Posterior cingulate gyrus (tissue), 11 donors: ENCODE data around the gene ABT1.

Experiments used
- DNase-seq, 10 donors: peaks; one replicate each; pipeline versions ENCODE4 v3.0.0 to v3.0.0-alpha.2; 2020 to 2021; ENCODE audit warnings: mixed read lengths in 3 of 10
- intact Hi-C: fragments of 100-400 bp; cut with DNase I; formaldehyde crosslinking; loops from one replicate; pipeline ENCODE4 v1.15.1; 2023

ABT1 gene

DNA sequence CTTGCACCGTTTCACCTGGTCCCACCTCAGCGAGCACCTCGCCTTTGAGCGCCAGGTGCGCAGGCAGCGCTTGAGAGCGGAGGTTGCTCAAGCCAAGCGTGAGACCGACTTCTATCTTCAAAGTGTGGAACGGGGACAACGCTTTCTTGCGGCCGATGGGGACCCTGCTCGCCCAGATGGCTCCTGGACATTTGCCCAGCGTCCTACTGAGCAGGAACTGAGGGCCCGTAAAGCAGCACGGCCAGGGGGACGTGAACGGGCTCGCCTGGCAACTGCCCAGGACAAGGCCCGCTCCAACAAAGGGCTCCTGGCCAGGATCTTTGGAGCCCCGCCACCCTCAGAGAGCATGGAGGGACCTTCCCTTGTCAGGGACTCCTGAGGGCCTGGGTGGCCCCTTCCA is 1.5 kb downstream of the ABT1 start:
- DNase-seq = no peak
- intact Hi-C loops = loop anchor here (10.0 kb wide), 1 partner anchor 63 kb away; the partner anchor contains the start of gene HMGN4

DNA sequence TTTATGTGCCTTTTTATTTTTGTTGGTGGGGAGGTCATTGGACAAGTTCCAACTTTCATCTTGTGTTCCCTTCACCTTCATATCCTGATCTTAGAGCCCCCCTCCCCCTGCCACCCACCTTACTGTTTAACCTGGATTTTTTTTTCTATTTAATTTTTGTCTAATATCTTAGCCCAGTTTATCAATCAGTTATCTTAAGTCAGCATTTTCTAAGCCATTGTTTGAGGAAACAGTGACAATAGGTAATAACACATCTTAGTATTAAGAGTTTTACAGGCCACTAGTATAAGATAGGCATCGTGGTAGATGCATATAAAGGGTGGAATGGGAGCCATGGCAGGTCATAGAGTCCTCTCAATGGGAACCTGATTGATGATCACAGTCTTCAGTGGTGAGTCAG is 2.4 kb downstream of the ABT1 start:
- no peak for DNase-seq
- intact Hi-C loops = loop anchor here (10.0 kb wide), 1 partner anchor 64 kb away; the partner anchor contains the start of gene HMGN4

DNA sequence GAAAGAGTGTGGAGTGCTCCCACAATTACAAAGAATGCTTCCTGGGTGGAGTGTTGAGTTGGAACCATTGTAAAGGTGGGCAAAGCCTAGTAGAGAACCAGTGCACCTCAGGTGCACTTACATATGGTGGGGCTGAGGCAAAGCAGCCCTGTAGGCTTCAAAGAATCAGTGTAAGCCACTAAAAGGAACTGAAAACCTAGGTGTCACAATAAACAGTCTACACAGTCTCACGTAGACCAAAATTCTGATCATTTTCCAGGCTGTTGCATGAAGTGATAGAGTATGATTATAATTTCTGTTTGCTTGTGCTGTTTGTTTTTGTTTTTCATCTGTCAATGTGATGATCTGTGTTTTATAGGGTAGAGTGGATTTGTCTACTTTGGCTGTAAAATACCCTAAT is 2.8 kb downstream of the ABT1 start:
- no peak for DNase-seq
- intact Hi-C loops = loop anchor here (10.0 kb wide), 1 partner anchor 65 kb away; the partner anchor contains the start of gene HMGN4

DNA sequence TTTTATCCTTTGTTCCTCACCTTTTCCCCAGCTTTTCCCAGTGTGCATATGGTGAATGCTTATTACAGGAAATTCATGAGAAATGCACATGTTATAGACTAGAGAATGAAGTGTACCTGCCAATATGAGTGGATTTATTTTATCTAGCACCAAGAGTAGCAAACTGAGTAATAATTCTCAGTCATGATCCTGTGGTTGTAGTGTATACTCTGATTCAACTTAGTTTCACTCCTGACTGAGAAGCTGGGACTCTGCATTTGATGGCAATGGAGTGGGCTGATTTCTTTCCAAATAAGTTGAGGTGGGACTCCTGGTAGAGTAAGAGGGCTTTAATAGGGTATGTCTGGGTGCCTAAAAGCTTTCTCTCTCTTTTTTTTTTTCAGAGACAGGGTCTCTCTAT is 4.0 kb downstream of the ABT1 start:
- DNase-seq = no peak
- intact Hi-C loops = no loop called here

DNA sequence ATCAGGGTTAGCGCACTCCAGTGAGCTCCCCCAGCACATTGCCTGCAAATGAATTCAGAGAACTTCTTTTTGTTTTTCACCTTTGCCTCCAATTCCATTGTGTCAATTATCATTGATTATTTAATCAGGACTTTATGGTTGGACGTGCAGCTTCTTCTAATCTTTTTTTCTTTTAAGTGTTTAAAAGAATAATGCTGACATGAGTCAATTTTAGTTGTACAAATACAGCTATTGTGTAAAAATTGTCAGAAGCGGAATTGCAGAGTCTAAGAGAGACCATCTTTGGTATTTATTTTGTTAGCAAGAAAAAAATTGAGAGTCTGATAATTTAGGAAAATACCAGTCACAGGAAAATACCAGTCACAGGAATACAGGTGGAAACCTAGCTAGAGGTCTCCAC is 5.5 kb downstream of the ABT1 start:
- DNase-seq = no peak
- intact Hi-C loops = no loop called here

DNA sequence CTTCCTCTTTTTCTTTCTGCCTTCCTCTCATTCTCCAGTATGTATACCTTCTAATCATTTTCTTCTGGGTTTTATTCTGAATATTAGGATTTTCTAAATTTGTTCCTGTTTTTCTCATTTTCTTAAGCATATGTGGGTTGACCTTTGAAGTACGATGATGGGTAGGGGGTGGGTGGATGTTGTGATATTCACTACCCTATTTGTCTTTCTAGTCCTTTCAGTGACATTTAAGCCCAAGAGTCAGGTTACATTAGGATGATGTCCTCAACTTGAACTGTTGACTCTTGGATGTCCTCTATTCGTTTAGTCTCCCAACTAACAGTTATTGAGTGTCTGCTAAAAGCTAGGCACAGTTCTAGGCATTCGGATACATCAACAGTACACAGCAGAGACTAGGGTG is 7.3 kb downstream of the ABT1 start:
- DNase-seq = no peak
- intact Hi-C loops = no loop called here

DNA sequence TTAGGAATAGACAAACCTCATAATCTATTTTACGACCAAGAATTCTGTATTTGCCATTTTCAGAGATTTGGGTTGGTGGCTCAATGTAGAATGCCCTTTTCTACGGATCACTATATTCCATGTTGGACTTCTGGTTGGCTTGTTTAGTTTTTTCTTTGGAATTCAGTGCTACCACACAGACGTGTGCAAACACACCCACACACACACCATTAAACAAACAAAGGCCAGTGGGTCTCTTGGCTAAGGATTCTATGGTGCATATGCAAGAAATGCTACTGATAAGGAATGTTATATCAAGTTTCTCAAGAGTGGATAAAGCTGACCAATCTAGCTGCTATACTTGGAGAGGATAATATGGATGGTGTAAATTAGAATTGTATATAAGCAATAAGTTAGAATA is 8.0 kb downstream of the ABT1 start:
- intact Hi-C loops = no loop called here
- no peak for DNase-seq

DNA sequence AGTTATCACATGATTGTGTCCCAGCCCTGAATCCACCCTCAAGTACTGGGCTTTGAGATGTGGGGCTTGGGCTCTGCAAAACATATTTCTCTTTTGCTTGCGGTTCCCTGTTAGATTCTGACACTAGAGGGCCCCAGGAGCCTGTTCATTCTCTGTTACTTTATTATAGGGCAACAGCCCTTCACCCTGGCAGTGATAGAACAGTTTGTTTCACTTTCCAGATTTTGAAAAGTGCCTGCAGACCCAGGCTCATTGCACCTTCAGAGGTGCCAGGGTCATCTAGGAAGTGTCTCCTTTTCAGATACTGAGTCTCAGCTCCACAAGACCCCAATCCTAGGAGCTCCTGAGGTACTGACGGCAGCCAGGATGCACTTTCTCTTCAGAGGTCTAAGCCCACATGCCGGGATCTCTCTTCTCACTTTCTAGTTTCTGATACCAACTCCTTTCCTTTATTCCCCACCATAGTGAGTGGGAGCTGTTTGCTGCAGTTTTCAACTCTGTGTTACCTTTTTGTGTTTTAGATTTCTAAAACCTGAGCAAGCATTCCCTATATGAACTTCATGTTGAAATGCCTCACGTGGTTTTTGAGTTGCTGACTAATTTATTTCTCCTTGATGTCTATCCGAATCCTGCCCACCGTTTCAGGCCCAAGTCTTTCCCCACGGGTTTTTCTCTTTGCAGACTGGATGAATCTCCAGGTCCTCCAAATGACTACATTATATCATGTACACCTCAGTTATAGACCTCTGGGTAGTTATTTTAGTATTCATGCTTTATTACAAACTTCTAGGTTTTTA is 10.9 kb downstream of the ABT1 start:
- intact Hi-C loops = loop anchor here (1.0 kb wide), 1 partner anchor 472 kb away; no protein-coding TSS in a partner anchor
- peak in 3 of 10 donors; percentile 38 to 46 (median 42) for DNase-seq

DNA sequence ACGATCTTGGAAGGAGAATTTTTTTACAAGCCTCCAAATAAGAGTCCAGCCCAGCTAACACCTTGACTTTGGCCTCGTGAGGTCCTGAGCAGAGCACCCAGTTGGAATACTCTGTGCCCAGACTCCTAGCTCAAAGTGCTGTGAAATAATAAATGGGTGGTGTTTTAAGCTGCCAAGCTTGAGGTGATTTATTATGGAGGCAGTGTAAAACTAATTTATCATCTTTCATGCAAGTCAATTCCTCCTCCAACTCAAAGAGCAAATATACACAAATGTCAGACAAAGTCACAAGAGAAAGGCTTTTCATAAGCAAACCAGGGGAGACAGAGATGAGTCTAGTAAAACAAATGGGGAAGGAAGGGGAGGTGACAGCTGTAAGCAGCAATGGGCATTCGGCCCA is 12.7 kb downstream of the ABT1 start:
- no peak for DNase-seq
- intact Hi-C loops = no loop called here

DNA sequence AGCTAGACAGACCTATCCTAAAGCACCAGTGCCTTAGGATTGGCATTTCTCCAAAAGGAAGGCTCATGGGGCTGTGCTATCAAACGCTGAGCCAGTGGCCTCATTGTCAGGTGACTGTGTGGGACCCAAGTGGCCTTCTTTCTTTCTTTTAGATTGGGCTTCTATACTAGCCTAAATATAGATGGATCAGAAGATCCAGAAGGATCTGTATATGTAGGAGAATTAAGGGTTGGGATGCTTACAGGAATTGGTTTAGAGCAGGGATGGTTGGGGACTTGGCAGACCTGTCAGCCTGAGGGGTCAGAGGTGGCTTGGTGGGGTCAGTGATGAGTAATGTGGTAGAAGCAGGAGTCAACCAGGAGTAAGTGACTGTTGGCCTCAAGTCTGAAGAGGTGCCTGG is 14.8 kb downstream of the ABT1 start:
- intact Hi-C loops = no loop called here

DNA sequence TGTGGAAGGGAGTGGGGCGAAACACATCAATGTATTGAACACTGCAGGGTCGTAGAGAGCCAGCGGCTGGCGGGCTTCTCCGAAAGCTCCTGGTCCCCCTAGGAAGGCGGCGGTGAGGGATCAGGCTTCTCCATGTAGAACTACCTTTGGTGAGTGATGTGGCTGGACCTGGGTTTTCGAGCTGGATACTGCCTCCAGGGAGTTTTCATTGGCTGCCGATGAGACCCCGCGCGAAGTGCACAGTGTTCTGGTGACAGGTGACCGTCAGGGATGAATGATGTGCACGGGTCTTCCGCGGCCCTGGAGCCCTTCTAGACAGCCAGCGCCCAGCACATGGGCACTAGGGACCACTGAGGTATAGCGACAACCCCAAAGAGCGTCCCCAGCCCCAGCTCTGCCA is 16.4 kb downstream of the ABT1 start:
- intact Hi-C loops = no loop called here
- DNase-seq = peak in 3 of 10 donors; percentile 56 to 73 (median 72)

More for the DNA sequence above, 14.8 kb downstream of the ABT1 start:
- peak in 1 of 10 donors; percentile 11 for DNase-seq

DNA sequence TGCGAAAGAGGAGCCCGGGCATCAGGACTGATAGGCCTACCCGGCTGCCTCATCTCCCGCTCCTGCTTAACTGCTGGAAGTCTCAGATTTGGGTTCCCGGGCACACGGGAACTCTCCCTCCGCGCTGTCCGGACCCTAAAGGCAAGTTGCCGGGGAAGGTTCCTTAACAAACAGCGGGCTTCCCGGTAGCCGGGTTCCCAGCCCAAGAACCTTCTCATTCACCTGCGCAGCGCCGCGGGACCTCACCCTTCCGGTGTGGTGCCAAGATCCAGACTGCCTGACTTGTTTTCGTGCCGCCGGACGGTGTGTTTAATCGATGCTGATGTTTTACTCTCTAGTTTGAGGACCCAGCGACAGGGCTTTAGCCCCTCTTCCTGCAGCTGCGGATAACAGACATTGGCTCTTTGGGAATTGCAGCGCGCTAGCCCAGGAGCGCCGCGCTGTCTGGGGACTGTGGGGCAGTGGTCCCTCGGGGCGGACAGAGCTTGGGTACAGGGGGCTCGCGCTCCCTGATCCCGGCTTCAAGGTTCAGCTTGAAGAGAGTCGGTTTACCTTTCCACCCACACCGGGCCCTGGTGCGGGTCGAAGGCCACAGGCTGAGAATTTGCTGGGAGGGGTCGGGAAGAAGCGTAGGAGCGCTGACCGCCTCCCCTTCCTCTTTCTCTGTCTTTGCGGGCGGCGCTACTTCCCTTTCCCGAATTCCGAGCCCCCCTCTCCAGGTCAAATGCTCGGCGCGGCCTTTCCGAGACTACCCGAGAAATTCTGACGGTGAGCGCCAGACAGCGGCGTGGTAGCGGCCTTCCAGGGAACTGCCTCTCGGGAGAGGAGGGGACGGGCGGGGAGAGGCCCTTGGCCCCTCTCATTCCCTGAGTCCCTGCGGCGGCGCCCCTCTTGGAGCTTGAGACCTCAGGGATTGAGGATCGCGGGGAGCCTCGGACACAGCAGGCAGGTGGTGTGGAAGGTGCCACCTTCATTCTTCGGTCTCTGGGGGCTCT is 17.2 kb downstream of the ABT1 start:
- peak in 3 of 10 donors; percentile 63 to 81 (median 71) for DNase-seq
- intact Hi-C loops = no loop called here

DNA sequence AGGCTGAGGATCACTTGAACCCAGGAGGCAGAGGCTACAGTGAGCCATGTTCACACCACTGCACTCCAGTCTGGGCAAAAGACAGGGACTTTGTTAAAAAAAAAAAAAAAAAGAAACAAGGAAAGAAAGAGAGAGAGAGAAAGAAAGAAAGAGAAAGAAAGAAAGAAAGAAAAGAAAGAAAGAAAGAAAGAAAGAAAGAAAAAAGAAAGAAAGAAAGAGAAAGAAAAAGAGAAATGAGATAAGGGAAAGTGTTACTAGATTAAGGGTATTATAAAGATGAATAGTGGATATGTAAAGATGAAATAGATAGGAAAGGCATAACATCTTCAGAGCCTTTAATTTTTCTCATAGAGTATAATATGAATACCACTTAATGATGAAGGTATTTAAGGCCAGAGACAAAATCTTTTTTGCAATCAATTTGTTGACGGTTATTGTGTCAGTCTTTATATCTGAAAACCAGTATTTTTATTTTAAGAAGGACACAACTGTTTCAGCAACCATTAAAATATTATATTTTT is 26.6 kb downstream of the ABT1 start:
- no peak for DNase-seq
- intact Hi-C loops = no loop called here

DNA sequence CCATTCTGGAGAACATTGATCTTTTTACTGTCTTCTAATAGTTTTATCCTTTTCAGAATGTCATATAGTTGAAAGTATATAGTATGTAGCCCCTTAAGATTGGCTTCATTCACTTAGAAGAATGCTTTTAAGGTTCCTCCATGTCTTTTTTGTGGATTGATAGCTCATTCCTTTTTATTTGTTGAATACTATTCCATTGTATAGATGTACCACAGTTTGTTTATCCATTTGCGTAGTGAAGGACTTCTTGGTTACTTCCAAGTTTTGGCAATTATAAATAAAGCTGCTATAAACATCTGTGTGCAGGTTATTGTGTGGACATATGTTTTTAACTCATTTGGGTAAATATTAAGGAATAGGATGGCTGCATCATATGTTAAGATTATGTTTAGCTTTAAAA is 27.8 kb downstream of the ABT1 start:
- no peak for DNase-seq
- intact Hi-C loops = no loop called here

DNA sequence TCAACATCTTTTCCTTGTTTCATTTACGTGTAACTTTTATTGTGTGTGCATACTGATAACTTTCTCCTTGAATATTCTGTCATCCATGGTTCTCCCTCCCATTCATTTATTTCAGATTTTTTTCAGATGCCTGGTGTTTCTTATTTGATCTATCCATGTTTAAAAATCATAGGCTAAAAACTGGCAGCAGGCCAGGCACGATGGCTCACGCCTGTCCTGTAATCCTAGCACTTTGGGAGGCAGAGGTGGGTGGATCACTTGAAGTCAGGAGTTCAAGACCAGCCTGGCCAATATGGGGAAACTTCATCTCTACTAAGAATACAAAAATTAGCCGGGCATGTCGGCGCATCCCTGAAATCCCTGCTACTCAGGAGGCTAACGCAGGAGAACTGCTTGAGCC is 31.1 kb downstream of the ABT1 start:
- intact Hi-C loops = no loop called here

DNA sequence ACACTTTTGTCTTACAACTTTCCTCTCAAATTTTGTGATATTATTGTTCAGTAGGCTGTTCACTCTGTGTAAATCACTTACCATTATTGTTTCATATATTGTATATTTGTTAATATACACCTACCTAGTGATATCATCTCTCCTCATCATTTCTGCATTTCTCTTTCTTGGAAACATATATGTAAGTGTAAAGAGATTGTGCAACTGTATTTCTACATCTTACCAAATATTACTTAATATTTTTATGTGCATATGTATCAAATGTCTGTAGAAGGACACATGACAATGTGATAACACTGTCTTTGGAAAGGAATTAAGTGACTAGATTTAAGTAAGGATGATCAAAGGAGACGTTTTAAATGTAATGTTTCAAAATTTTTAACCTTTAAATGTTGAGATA is 32.6 kb downstream of the ABT1 start:
- intact Hi-C loops = no loop called here

More for the DNA sequence above, 31.1 kb downstream of the ABT1 start:
- DNase-seq = peak in 2 of 10 donors; percentile 12 to 17

DNA sequence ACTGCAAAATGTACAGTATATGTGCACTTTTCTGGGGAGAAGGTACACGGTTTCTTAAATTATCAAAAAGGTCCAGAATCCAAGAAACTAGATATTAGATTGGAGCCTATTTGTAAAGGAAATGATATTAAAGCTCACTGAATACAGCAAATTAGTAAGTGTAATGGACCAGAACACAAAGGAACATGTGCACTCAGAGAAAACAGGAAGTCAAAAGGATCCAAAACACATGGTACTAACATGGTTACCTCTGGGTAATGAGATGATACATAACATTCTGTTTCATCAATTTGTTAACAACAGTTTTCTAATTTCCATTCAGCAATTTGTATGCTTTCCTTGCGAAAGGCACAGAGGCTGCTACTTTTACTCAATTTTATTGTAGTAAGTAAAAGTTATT is 44.1 kb downstream of the ABT1 start:
- intact Hi-C loops = no loop called here
- DNase-seq = no peak

More for the DNA sequence above, 32.6 kb downstream of the ABT1 start:
- no peak for DNase-seq

DNA sequence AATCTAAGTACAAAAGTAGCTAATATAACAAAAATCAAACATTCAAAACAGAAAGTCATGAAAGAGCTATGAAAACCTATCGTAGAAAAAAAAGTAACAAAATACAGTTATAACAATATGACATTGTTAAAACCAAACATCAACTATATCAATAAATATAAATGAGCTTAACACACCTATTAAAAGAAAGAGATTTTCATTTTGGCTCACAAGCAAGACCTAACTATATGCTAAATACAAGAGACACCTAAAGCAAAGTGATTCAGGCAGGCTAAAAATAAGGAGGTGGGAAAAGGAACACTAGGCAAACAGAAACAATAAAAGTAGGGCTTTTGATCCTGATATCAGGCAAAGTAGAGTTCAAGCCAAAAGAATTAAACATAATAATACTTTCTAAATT is 49.3 kb downstream of the ABT1 start:
- intact Hi-C loops = no loop called here
- DNase-seq = no peak
